Activated CD8-positive, alpha-beta T cell treated with anti-CD3 and anti-CD28 coated beads for 36 hours (primary cell): ENCODE data around the gene UBR2. TPM values are rescaled to one million over a fixed set of nuclear protein-coding genes. Genes with fewer than 3 reads are reported as not detected.
A peak's percentile ranks its signal among the peaks of the same experiment; 100 is the strongest.

Experiments used
- ATAC-seq: fragments of 200-7000 bp; cut with Tn5 transposase; one replicate; pipeline ENCODE4 v1.10.0; 2021; ENCODE audit warnings: mild to moderate bottlenecking, moderate library complexity
- CTCF ChIA-PET: fragments of 350-600 bp; sonication (Branson Sonifier 250); formaldehyde crosslinking; loops from one replicate; lab custom pipeline; 2021; ENCODE audit warnings: antibody characterized with exemption; lab: Charles Lee
- POLR2A ChIA-PET: fragments of 350-600 bp; sonication (Branson Sonifier 250); formaldehyde crosslinking; loops from one replicate; lab custom pipeline; 2021; ENCODE audit warnings: antibody characterized with exemption; lab: Charles Lee
- DNase-seq: peaks from one replicate; pipeline ENCODE4 v3.0.0-alpha.2; 2020
- H3K27ac Mint-ChIP-seq: one replicate; pipeline ENCODE4 v1.8.0; 2021; ENCODE audit warnings: mild to moderate bottlenecking, mixed read lengths
- H3K27me3 Mint-ChIP-seq: one replicate; pipeline ENCODE4 v1.8.0; 2021; ENCODE audit warnings: mixed read lengths
- H3K36me3 Mint-ChIP-seq: one replicate; pipeline ENCODE4 v1.8.0; 2021; ENCODE audit warnings: low read depth, mixed read lengths
- H3K4me1 Mint-ChIP-seq: one replicate; pipeline ENCODE4 v1.8.0; 2021; ENCODE audit warnings: low read depth, mixed read lengths
- H3K4me3 Mint-ChIP-seq: one replicate; pipeline ENCODE4 v1.8.0; 2021; ENCODE audit warnings: mild to moderate bottlenecking, moderate library complexity, mixed read lengths
- H3K9me3 Mint-ChIP-seq: one replicate; pipeline ENCODE4 v1.8.0; 2021; ENCODE audit warnings: mixed read lengths
- CTCF ChIP-seq: fragments of 200-600 bp; IDR thresholded peaks from one replicate; pipeline ENCODE4 v1.8.0; 2022; ENCODE audit warnings: antibody characterized with exemption, mild to moderate bottlenecking
- intact Hi-C: fragments of 100-400 bp; cut with micrococcal nuclease; formaldehyde crosslinking; loops from one replicate; pipeline ENCODE4 v1.10.0; 2022
- total RNA-seq, 2 experiments: library from RNA; stranded (reverse); gene quantifications; one replicate each; pipeline ENCODE4 v1.2.3, GENCODE V29; 2021

UBR2 gene
- total RNA-seq, 2 experiments from 2014 or later: 24.5 to 25.8 TPM

GRCh38 chr6:42629845-42630244 lies 66.0 kb downstream of the UBR2 start:
- DNase-seq: peak; percentile 5
- no peak overlapping the region for H3K4me3 Mint-ChIP-seq
- POLR2A ChIA-PET: no interaction called here
- intact Hi-C loops: no loop called here
- H3K27ac Mint-ChIP-seq: peak overlapping the region; percentile 36
- peaks cover 17% of the 10 kb centered on the region for H3K36me3 Mint-ChIP-seq
- no peak for TF ChIP-seq CTCF
- peaks cover 4% of the 10 kb centered on the region for H3K4me1 Mint-ChIP-seq
- no peaks in the 10 kb centered on the region for H3K27me3 Mint-ChIP-seq
- CTCF ChIA-PET: interaction anchor here (1.4 kb wide), 1 partner anchor 82 kb away, joined by 6 read pairs; no protein-coding TSS in a partner anchor
- ATAC-seq: peak; percentile 20
- H3K9me3 Mint-ChIP-seq: no peaks in the 10 kb centered on the region

- intact Hi-C loops: no loop called here
- no peak for DNase-seq
- TF ChIP-seq CTCF: no peak
- Mint-ChIP-seq H3K4me3 (no peak overlapping the region), H3K27me3 (no peaks in the 10 kb centered on the region), H3K27ac (peak overlapping the region; percentile 77), H3K9me3 (no peaks in the 10 kb centered on the region), H3K4me1 (peaks cover 9% of the 10 kb centered on the region), H3K36me3 (peaks cover 31% of the 10 kb centered on the region)
- CTCF ChIA-PET: interaction anchor here (1.0 to 1.6 kb wide), 4 partner anchors 14 to 68 kb away, joined by 3 to 6 read pairs (median 3); no protein-coding TSS in a partner anchor
- POLR2A ChIA-PET: interaction anchor here (0.8 to 1.1 kb wide), 2 partner anchors 72 to 588 kb away, joined by 3 to 4 read pairs; no protein-coding TSS in a partner anchor
- ATAC-seq: peak; percentile 24
These were observed 73.9 kb downstream of the UBR2 start for GRCh38 chr6:42637681-42638080.

DNA sequence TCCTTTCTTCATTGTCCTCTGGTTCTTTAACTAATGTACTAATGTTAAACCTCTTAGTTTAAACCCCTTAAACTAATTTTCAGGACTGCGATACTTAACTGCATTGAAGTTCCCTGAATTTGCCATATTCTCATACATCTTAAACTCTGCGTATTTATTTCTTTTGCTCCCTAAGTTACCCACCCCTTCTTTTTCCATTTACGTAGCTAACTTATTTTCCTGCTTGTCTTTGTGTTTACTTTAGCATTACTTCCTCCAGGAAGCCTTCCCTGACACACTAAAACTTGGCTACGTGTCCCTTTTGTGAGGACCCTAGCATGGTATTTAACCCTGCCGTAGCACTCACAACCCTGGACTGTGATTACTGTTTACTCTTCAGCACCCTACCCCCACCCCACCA lies 79.0 kb downstream of the UBR2 start:
- CTCF ChIA-PET: interaction anchor here (1.0 to 1.3 kb wide), 2 partner anchors 24 to 84 kb away, joined by 3 to 5 read pairs; no protein-coding TSS in a partner anchor
- no peaks in the 10 kb centered on the region for H3K9me3 Mint-ChIP-seq
- H3K4me3 Mint-ChIP-seq: no peak overlapping the region
- no peak for TF ChIP-seq CTCF
- intact Hi-C loops: no loop called here
- peaks cover 4% of the 10 kb centered on the region for H3K4me1 Mint-ChIP-seq
- POLR2A ChIA-PET: interaction anchor here (0.6 kb wide), 1 partner anchor 1580 kb away, joined by 4 read pairs; the partner anchor contains the start of gene SLC29A1
- peaks cover 24% of the 10 kb centered on the region for H3K36me3 Mint-ChIP-seq
- ATAC-seq (no peak), DNase-seq (no peak)
- peak overlapping the region; percentile 42 for H3K27ac Mint-ChIP-seq
- no peaks in the 10 kb centered on the region for H3K27me3 Mint-ChIP-seq

DNA sequence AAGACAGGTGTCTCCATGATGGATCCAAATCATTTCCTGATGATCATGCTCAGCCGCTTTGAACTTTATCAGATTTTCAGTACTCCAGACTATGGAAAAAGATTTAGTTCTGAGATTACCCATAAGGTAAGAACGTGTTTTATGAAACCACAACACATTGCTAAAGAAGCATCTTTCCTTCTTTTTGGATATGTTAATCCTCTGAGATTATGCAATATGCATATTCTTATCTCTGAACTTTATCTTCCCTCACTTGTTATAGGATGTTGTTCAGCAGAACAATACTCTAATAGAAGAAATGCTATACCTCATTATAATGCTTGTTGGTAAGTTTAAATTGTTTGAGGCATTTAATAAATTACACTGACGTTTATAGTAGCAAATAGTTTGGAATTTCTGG lies 80.4 kb downstream of the UBR2 start:
- Mint-ChIP-seq H3K27ac (no peak overlapping the region), H3K9me3 (no peaks in the 10 kb centered on the region), H3K27me3 (no peaks in the 10 kb centered on the region), H3K4me3 (no peak overlapping the region), H3K36me3 (peaks cover 23% of the 10 kb centered on the region), H3K4me1 (no peaks in the 10 kb centered on the region)
- DNase-seq: no peak
- ChIA-PET CTCF (no interaction called here), POLR2A (no interaction called here)
- TF ChIP-seq CTCF: no peak
- intact Hi-C loops: no loop called here
- ATAC-seq: no peak

GRCh38 chr6:42652024-42652746 lies 88.4 kb downstream of the UBR2 start:
- no peaks in the 10 kb centered on the region for H3K9me3 Mint-ChIP-seq
- no peak overlapping the region for H3K4me3 Mint-ChIP-seq
- no peak for TF ChIP-seq CTCF
- H3K4me1 Mint-ChIP-seq: no peaks in the 10 kb centered on the region
- no peak overlapping the region for H3K27ac Mint-ChIP-seq
- CTCF ChIA-PET: interaction anchor here (1.5 kb wide), 1 partner anchor 10 kb away, joined by 4 read pairs; no protein-coding TSS in a partner anchor
- POLR2A ChIA-PET: no interaction called here
- H3K27me3 Mint-ChIP-seq: no peaks in the 10 kb centered on the region
- intact Hi-C loops: no loop called here
- DNase-seq (no peak), ATAC-seq (no peak)
- H3K36me3 Mint-ChIP-seq: peaks cover 25% of the 10 kb centered on the region
